ENCODE results near the gene IRF2BP1.

Gene IRF2BP1

DNA sequence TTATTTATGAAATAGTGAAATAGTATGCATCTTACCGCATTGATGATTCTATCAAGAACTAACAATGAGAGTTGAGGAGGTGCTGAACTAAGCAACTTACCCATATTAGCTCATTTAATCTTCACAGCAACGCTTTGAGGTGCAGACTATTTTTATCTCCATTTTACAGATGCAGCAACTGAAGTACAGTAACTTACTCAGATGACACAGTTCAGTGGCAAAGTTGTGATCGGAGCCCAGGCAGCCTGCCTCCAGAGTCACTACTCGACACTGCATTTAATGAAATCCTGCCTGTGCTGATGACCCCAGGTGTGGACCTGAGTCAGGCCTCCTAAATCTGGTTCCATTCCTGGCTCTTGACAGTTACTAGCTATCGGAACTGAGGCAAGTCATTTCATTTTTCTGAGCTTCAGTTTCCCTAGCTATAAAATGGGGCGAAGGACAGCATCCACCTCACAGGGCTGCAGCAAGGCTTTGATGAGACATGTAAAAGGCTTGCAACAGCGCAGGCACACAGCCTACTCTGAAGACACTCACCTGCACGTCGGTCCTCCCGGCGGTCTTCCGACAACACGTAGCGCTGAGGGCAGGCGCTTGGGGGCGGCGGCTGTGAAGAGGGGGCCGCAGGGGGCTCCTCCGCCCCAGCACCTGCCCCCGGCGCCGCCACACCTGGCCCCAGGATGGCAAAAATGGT is 14.9 kb upstream of the IRF2BP1 start:
- Histone ChIP-seq H3K4me3 (replicated peaks; ENCODE audit: insufficient read depth, low read length) (peak overlapping the region; percentile 60), H3K27ac (replicated peaks) (no peak overlapping the region), H3K27me3 (ENCODE audit: insufficient read depth, poor library complexity, severe bottlenecking) (no peaks in the 10 kb centered on the region)
- DNase-seq (ENCODE audit: low read depth in 1 of 2, low spot score in 1 of 2) = no peak
- TF ChIP-seq, protein P1, sequence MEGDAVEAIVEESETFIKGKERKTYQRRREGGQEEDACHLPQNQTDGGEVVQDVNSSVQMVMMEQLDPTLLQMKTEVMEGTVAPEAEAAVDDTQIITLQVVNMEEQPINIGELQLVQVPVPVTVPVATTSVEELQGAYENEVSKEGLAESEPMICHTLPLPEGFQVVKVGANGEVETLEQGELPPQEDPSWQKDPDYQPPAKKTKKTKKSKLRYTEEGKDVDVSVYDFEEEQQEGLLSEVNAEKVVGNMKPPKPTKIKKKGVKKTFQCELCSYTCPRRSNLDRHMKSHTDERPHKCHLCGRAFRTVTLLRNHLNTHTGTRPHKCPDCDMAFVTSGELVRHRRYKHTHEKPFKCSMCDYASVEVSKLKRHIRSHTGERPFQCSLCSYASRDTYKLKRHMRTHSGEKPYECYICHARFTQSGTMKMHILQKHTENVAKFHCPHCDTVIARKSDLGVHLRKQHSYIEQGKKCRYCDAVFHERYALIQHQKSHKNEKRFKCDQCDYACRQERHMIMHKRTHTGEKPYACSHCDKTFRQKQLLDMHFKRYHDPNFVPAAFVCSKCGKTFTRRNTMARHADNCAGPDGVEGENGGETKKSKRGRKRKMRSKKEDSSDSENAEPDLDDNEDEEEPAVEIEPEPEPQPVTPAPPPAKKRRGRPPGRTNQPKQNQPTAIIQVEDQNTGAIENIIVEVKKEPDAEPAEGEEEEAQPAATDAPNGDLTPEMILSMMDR (IDR thresholded peaks at IDR 0.05; ENCODE audit: insufficient read depth, low read length) = no peak
- no peak for TF ChIP-seq SPI1 (IDR thresholded peaks at IDR 0.05; ENCODE audit: borderline replicate concordance, low read depth)
- TF ChIP-seq, protein P2, sequence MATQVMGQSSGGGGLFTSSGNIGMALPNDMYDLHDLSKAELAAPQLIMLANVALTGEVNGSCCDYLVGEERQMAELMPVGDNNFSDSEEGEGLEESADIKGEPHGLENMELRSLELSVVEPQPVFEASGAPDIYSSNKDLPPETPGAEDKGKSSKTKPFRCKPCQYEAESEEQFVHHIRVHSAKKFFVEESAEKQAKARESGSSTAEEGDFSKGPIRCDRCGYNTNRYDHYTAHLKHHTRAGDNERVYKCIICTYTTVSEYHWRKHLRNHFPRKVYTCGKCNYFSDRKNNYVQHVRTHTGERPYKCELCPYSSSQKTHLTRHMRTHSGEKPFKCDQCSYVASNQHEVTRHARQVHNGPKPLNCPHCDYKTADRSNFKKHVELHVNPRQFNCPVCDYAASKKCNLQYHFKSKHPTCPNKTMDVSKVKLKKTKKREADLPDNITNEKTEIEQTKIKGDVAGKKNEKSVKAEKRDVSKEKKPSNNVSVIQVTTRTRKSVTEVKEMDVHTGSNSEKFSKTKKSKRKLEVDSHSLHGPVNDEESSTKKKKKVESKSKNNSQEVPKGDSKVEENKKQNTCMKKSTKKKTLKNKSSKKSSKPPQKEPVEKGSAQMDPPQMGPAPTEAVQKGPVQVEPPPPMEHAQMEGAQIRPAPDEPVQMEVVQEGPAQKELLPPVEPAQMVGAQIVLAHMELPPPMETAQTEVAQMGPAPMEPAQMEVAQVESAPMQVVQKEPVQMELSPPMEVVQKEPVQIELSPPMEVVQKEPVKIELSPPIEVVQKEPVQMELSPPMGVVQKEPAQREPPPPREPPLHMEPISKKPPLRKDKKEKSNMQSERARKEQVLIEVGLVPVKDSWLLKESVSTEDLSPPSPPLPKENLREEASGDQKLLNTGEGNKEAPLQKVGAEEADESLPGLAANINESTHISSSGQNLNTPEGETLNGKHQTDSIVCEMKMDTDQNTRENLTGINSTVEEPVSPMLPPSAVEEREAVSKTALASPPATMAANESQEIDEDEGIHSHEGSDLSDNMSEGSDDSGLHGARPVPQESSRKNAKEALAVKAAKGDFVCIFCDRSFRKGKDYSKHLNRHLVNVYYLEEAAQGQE (IDR thresholded peaks at IDR 0.05; ENCODE audit: insufficient replicate concordance, low read depth) = no peak
- no peak for TF ChIP-seq GABPA (IDR thresholded peaks at IDR 0.05; ENCODE audit: low read depth)
- no peak for TF ChIP-seq POLR2AphosphoS5 (IDR thresholded peaks at IDR 0.05; ENCODE audit: low read depth)

DNA sequence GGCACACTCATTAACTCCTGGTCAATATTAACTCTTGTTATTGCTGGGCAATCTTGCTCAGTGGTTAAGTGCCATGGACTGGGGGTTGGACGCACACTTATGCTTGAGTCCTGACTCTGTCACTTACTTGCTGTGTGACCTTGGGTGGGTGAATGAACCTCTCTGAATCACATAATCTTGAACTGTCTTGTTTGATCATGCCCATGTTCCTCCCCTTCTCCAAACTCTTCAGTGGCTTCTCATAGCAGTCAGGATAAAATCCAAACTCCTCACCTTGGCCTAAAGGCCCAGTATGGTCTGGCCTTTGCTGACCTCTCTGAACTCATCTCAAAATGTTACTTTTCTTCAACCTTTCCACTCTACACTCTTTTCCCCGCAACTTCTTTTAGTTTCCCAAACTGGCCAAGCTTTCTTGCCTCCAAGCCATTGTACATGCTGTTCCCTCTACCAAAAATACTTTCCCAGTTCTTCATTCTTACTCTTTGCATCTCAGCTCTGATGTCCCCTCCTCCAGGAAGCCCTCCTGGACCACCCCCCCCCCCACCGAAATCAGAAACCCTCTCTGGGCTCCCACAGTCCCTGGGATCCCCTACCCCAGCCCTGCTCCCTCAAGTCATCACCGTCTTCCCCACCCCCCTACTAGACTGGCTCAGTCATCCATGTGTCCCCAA is 14.1 kb upstream of the IRF2BP1 start:
- Histone ChIP-seq H3K4me3 (replicated peaks; ENCODE audit: insufficient read depth, low read length) (no peak overlapping the region), H3K27ac (replicated peaks) (no peak overlapping the region), H3K27me3 (ENCODE audit: insufficient read depth, poor library complexity, severe bottlenecking) (no peaks in the 10 kb centered on the region)
- TF ChIP-seq POLR2AphosphoS5 (IDR thresholded peaks at IDR 0.05; ENCODE audit: low read depth) (no peak), GABPA (IDR thresholded peaks at IDR 0.05; ENCODE audit: low read depth) (no peak), SPI1 (IDR thresholded peaks at IDR 0.05; ENCODE audit: borderline replicate concordance, low read depth) (no peak)
- TF ChIP-seq, protein P2 (IDR thresholded peaks at IDR 0.05; ENCODE audit: insufficient replicate concordance, low read depth) = no peak
- TF ChIP-seq, protein P1 (IDR thresholded peaks at IDR 0.05; ENCODE audit: insufficient read depth, low read length) = no peak
- DNase-seq (ENCODE audit: low read depth in 1 of 2, low spot score in 1 of 2) = no peak

DNA sequence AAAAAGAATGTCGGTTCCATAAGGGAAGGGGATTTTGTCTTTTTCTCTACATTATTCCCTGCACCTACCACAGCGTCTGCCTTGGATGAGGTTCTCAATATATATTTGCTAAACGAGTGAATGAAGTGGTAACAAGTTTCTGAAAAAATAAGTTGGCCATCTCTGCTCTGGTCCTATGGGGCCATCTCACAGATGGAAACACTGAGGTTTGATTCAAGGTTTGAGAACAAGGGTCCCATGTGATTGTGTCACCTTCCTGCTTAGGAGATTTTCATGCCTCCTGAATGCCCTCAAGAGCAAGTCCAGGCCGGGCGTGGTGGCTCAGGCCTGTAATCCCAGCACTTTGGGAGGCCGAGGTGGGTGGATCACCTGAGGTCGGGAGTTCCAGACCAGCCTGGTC is 13.3 kb upstream of the IRF2BP1 start:
- no peak for TF ChIP-seq POLR2AphosphoS5 (IDR thresholded peaks at IDR 0.05; ENCODE audit: low read depth)
- no peak for TF ChIP-seq SPI1 (IDR thresholded peaks at IDR 0.05; ENCODE audit: borderline replicate concordance, low read depth)
- TF ChIP-seq, protein P1 (IDR thresholded peaks at IDR 0.05; ENCODE audit: insufficient read depth, low read length) = no peak
- no peak for TF ChIP-seq GABPA (IDR thresholded peaks at IDR 0.05; ENCODE audit: low read depth)
- TF ChIP-seq, protein P2 (IDR thresholded peaks at IDR 0.05; ENCODE audit: insufficient replicate concordance, low read depth) = no peak
- Histone ChIP-seq H3K27ac (replicated peaks) (no peak overlapping the region), H3K27me3 (ENCODE audit: insufficient read depth, poor library complexity, severe bottlenecking) (no peaks in the 10 kb centered on the region)

More for the DNA sequence above, 13.3 kb upstream of the IRF2BP1 start:
- no peak for DNase-seq (ENCODE audit: low read depth in 1 of 2, low spot score in 1 of 2)
- no peak overlapping the region for H3K4me3 ChIP-seq (replicated peaks; ENCODE audit: insufficient read depth, low read length)

Data from HL-60 (cell line).